ENCODE data around the gene SLAMF9.

DNA sequence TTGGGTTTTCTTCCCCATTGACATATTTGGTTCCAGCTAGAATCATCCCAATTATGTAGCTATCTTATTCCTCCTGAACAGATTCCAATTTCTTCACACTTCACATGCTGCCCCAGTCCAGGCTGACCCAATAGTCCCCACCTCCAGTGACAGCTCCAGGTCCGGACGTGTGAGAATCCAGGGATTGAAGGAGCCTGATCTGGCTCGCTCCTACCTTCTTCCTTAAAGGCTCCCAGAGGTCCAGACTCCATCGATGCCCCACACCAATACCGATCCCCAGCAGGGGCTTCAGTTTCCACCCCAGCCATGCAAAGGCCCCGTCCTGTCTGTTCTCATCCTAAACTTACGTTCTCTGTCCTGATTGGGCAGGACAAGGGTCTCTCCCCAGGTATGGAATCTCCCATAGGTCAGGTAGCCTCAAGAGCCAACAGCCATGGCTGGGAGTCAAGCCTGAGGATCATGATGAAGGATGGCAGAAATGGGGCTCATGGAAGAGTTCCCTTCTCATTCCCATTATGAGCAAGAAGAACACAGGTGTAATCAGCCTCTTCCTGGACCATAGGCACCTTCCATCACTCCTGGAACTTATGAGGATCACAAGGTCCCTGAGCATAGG, 20.4 kb upstream of the SLAMF9 start:
- TF ChIP-seq CTCF (conservative IDR thresholded peaks at IDR 0.05; ENCODE audit: low read length) (no peak), EZH2phosphoT487 (IDR thresholded peaks at IDR 0.05; ENCODE audit: borderline replicate concordance) (no peak)
